DMS53 treated with DMSO at 0.1 percent for 48 hours (cell line): ENCODE results near the gene SLC39A7.

Experiments used
- DNase-seq: peaks from one replicate; lab custom pipeline; 2025; ENCODE audit not compliant: unreplicated experiment; lab: John Stamatoyannopoulos, UW

The SLC39A7 gene

GRCh38 chr6:33189625-33190448, 10.8 kb upstream of the SLC39A7 start:
- no peak for DNase-seq

GRCh38 chr6:33190504-33191107, 10.1 kb upstream of the SLC39A7 start:
- DNase-seq: no peak

GRCh38 chr6:33191383-33192104, 9.1 kb upstream of the SLC39A7 start:
- no peak for DNase-seq

GRCh38 chr6:33192105-33192646, 8.5 kb upstream of the SLC39A7 start, which contains the start of gene COL11A2:
Gene COL11A2, minus strand, starts transcription at chr6:33192467. Its CDS starts 227 bp downstream, at chr6:33192240.
- no peak for DNase-seq

- DNase-seq: no peak
Observed at GRCh38 chr6:33192671-33193602, 7.7 kb upstream of the SLC39A7 start.

GRCh38 chr6:33193619-33194018, 7.0 kb upstream of the SLC39A7 start:
- DNase-seq: no peak

GRCh38 chr6:33194431-33194979, 6.2 kb upstream of the SLC39A7 start:
- DNase-seq: no peak

- no peak for DNase-seq
Observed at GRCh38 chr6:33195304-33196165, 5.1 kb upstream of the SLC39A7 start.

GRCh38 chr6:33197431-33198048, 3.1 kb upstream of the SLC39A7 start:
- DNase-seq: peak; percentile 78

- DNase-seq: no peak
Observed at GRCh38 chr6:33198159-33198852, 2.4 kb upstream of the SLC39A7 start.

GRCh38 chr6:33198853-33199436, 1.7 kb upstream of the SLC39A7 start:
- DNase-seq: no peak

GRCh38 chr6:33199687-33200218, 914 bp upstream of the SLC39A7 start:
- peak; percentile 32 for DNase-seq

- no peak for DNase-seq
Observed at GRCh38 chr6:33201147-33201545, 479 bp downstream of the SLC39A7 start.

GRCh38 chr6:33201935-33202334, 1.3 kb downstream of the SLC39A7 start:
- DNase-seq: no peak

GRCh38 chr6:33202799-33203198, 2.1 kb downstream of the SLC39A7 start:
- no peak for DNase-seq

GRCh38 chr6:33203443-33204164, 2.9 kb downstream of the SLC39A7 start:
- DNase-seq: no peak

- DNase-seq: no peak
Observed at GRCh38 chr6:33204165-33204414, 3.4 kb downstream of the SLC39A7 start.
